ENCODE measurements around the gene GREB1L.

The GREB1L gene

DNA sequence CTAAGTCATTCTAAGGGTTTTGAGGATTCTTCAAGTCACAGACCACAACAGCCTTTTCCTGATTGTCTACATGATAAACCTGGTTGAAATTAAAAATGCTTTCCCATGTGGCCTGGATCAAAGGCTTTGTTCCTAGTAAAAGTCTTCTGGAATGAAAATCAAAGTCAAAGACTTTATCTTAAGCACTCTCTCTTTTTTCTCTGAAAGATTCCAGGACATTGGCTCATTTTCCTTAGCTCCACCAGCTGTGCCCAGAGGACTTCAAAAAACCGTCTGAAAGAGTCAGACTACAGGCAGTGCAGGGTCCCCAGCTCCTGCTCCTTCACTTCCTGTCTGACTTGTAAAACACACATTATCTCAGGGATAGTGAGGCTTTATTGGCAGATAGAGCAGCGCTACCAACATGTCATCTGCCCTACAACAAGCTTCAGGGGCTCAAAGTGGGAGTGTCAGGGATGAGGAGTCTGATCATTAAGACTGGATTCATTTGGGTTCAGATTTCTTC lies 210.3 kb downstream of the GREB1L start:
- no peak for DNase-seq

DNA sequence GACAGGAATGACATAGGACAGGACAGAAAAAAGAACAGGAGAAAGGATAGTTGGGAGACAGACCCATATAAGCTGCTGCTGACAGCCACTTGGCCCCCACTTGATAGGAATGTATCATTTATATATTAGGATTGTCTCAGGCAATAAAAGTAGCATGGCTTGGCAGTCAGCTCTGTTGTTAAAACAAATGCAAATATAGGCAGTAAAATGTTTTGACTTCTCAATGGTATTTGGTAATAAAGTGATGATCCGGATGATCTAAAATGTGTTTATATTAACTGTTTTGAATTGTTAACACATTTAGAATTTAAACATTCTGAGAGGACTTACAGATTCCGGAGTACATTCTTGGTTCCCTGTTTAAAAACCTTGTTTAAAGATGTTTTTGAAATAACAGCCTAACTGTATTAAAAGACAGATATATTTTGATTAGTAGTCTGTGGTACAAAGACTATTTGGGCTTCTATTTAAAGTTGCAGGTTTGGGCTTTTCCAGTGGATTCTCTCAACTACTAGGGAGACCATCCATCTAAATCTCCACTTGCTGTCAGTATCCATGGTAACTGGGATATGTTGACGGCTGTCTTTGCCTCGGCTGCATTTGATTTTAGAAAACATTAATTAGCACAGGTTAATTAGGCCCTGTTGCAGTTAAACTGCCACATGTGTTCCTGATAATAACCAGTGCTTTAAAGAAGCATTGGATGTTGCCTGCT lies 210.9 kb downstream of the GREB1L start:
- no peak for DNase-seq

DNA sequence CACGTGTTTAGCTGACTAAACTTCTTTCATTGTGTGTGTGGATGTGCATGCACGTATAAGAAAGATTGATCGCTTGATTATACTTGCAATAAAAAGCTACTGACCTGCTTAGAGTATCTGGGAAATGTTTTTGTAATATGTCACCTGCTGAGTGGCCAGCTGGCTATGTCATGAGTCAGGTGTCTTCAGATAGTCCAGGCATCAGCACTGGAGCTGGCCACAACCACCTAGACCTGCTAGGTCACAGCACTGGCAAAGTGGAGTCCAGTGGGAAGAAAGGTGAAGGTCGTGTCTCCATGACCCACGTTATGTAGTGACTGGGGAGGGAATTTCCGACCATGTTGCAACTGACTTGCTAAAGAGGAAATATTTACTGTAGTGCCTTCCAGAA lies 211.5 kb downstream of the GREB1L start:
- DNase-seq, result no peak

DNA sequence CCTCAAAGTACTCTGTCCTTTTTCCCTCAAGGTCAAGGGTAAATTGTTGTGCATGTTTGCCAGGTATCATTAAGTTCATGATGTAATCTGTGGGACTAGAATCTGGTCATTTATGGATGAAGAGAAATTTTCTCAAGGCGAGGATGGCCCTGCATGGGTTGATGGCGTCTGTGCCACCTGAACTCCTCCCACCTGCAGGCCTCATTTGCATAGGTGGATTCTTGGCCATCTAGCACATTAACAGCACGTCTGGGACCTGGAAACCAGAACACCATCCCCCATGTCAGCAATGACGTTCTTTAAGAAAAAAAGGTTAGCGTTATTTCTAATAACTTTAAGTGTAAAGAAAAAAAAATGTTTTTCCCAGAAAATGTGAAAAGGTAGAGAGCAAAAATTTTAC lies 212.7 kb downstream of the GREB1L start:
- DNase-seq, result no peak

DNA sequence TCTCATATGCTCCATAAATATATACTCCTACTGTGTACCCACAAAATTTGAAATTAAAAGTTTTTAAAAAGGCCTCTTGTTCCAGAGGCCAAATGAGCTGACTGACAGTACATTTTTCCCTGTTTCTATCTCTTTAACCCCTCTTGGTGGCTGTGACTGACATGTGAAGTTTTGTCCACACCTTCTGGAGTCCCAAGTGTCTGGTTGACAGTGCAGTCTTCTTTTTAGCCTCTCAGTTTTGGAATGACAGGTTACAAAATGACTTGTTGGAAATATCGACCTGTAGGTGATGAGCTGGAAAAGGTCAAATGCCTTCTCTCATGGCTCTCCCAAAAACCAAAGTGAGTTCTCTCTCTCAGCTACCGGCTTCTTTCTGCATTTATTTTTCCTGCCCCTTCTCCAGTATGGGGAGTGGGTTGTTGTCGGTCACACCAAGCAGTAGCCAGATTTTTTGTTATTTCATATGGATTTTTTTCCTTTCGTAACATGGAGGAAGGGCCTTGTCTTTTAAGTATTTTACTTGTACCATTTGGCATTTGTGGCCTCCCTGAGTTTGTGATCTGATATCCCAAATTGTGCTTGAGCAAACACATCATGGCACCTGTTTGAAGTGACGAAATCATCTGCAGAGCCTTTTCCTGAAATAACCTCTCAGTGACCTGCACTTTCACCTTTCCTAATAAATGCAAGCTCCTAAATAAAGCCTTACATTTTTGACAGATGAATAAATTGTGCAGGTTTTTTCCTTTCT lies 214.6 kb downstream of the GREB1L start:
- no peak for DNase-seq

DNA sequence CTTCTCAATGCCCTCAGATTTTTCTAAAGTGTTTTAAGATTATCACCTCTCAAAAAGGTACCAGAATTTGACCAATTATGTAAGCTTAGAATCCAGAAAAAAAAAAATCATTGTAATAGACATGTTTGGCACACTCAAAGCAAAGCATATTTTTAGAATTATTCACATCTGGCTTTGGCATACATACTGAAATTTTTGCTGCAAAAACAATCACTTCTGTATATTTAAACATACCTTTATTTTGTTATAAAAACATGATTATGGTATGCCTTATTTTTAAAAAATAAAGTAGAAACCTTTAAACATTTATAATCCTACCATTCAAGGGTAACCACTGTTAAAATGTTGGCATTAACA lies 215.1 kb downstream of the GREB1L start:
- DNase-seq, result no peak

DNA sequence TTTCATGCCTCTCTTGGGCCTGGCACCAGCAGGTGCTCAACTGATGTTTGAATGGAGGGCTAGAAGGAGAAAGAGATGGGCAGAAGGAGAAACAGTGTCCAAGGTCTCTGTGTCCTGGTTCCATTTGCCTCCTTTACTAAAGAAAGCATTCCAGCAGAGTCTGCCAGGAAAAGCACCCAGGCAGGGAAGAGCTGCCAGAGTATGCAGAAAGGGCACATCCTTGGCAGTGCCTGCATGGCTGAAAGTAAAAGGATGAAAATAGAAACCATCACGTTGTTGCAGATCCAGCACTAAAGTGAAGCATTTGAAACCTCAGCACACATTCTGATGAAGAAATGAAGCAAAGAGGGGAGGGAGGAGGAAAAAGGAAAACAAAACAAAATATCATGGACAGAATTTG lies 216.3 kb downstream of the GREB1L start:
- no peak for DNase-seq

DNA sequence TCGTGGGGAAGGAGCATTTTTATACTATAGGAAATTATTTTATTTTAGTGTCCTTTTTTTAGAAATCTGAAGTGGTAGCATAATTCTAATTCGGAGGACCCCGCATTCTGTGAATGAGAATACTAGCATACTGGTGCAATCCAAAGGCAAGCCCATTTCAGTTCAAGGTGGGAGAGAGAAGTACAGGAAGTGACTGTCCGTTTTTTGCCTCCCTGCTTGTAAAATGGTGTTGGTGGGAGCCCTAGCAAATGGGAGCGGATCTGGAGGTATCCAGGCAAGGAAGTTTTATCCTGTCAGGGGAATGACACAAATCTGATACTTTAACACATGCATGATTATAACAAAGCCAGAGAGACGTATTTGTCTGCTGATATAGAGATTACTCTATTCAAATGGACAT lies 216.8 kb downstream of the GREB1L start:
- no peak for DNase-seq

DNA sequence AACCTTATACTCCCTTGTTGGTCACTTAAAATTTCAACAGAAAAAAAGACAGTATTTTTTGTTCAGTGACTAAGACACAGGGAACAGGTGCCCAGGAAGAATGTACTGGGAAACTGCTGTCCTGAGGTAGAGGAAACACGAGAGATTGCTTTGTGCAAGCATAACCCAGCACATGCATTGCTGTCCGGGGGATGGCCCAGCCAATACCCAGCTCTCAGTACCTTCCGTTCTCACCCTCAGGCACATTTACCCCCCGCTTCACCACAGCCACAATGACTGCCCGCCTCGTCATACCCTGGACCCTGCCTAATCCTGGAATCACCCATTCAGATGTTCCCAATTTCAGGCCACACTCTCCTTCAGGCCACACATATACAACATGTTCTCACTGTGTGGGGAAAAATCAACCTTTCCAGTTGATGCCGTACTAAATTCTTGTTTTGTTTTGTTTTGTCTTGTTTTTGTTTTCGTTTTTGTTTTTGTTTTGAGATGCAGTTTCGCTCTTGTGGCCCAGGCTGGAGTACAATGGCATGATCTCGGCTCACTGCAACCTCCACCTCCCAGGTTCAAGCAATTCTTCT lies 217.8 kb downstream of the GREB1L start:
- no peak for DNase-seq

DNA sequence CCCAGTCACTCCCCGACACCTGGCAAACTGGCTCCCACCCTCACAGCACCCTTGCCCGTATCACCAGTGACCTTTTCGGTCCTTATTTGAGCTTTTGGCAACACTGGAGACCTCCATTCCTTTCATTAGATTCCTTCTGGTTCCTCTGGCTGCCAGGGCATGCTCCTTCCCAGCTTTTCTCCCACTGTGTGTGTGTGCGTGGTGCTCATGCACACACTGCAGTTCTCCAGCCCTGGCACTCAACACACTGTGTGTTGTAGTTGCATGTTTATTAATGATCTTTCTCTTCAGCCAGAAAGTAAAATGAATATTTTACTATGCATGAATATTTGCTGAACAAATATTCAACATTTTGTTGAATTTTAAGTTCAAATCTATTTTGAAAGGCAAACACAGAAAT lies 219.4 kb downstream of the GREB1L start:
- DNase-seq, result no peak

DNA sequence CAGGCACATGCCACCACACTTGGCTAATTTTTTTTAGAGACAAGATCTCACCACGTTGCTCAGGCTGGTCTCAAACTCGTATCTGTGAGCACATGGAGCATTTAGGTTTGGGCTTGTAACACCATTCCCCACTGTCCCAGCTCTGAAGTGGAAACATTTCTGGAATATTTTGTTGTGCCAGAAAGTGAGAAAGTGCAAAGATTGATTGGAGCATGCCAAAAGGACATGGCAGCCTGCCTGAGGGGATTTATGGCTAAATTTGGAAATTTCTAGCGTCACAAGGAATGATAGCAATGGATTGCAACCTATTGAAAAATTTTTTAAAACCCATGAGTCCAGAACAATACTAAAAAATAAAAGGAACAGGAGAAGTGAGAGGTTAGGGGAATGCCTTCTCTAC lies 221.7 kb downstream of the GREB1L start:
- DNase-seq, result no peak

DNA sequence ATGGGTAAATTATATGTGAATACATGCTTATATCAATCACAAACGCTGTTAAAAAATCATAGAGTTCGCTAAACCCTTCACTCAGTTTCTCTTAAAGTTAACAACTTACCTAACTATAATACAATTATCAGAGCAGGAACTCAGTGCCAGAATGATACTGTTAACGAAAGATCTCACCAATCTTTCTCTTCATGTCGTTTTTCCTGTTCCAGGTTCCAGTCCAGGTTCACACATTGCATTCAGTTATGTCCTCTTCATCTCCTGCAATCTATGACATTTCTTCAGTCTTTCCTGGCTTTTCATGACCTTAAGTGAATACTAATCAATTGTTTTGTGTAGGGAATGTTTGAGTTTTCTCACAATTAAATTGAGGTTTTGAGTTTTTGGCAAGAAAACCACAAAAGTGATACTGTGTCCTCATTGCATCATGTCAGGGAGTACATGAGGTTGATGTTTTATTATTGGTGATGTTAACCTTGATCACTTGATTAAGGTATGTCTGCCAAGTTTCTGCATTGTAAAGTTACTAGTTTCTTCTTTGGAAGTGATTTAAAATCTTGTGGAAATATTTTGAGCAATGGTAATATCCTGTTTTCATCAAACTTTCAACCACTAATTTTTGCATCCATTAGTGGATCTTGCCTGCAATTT lies 226.6 kb downstream of the GREB1L start:
- DNase-seq, result no peak

DNA sequence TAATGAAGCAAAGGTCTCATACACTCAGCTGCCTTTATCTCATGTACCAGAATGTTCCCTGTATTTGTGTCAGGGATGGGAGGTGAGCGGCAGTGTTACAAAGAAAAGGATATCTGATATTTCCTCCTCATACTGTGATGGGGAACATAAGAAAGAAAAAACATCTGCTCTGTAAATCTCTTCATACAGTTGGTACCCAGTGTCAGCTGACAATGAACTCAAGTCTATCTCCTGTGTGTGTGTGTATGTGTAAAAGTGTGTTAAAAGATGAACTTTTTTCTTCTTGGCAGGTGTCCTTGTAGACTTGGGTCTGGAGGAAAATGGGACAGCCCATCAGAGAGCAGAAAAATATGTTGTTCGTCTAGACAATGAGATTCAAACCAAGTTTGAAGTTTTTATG lies 230.7 kb downstream of the GREB1L start:
- DNase-seq, result no peak

DNA sequence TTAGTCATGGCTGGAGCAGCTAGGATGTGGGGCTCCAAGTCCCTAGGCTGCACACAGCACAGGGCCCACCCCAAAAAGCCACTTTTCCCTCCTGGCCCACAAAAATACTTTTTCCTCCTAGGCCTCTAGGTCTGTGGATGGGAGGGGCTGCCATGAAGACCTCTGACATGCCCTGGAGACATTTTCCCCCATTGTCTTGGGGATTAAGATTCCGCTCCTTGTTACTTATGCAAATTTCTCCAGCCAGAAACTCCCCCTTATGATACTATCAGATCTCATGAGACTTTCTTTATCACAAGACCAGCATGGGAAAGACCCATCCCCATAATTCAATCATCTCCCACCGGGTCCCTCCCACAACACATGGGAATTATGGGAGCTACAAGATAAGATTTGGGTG lies 232.6 kb downstream of the GREB1L start:
- no peak for DNase-seq

DNA sequence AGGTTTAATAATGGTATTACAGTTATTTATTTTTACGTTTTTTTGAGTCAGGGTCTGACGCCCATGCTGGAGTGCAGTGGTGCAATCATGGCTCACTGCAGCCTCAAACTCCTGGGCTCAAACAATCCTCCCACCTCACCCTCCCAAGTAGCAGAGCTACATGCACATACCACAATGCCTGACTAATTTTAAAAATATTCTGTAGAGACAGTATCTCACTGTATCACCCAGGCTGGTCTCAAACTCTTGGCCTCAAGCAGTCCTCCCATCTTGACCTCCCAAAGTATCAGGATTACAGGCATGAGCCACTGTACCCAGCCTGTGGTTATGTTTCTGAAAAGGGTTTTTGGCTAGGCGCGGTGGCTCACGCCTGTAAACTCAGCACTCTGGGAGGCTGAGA lies 237.7 kb downstream of the GREB1L start:
- no peak for DNase-seq

DNA sequence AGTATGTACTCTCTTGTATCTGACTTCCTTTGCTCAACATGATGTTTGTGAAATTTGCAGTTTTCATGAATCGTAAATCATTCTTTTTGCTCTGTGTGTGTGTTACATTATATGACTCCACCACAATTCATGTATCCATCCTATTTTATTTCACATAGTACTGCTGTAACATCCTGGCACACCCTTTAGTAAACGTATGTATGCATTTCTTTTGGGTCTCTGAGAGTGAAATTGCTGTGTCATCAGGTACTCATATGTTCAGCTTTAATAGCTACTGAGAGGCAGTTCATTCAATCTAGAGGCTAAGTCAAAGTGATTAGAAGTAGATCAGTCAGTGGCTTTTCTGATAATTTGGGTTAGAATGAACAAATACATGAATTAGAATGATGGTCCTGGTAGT lies 239.7 kb downstream of the GREB1L start:
- DNase-seq, result no peak

DNA sequence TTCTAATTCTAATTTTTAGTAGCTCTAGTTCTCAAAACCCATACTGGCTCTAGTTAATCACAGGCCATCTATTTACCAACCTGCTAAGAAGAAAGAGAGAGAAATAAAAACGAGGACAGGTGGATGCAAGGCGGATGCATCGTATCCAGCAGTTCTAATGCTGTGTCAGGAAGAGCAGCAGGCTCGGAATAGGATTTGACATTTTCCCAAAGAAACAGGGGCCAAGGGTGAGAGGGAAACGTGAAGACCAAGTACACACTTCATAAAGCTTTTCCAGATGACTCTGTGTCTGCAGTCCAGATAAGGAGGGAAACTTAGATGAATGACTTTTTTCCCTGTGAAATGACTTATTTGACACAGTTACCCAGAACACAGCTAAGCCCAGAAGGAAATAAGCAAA lies 241.0 kb downstream of the GREB1L start:
- no peak for DNase-seq

DNA sequence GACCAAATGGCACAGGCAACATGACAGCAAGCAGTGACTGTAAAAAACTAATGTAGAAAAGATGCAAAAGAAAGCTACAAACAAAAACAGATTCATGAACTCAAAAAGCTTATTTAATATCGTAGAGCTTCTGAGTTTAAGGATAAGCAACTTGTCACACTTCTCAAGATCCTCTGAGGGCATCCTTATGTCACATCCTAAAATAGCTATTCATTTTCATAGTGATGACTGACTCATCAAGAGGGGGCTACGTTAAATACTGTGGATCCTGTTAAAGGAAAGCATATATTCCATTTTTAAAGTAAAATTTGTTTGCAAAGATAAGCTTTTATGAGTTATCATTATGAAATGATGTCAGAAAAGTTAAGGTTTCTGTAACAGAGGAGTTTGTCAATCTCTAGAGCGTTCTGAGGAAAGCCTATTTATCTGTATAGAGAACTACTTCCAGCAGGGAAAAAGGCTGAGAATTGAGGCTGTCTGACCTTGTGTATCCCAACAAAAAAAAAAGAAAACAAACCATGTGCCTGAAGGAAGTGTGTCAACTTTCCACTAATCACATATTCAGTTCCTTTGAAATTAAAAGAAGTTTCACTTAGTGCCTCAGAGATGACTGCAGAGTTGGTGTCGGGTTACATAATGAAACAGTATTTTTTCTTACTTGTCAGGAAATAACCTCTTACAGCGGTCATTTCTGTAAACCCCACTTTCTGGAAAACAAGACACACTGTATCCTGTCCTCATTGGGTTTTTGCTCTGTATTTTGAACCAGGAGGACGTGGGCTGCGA lies 243.0 kb downstream of the GREB1L start:
- no peak for DNase-seq

DNA sequence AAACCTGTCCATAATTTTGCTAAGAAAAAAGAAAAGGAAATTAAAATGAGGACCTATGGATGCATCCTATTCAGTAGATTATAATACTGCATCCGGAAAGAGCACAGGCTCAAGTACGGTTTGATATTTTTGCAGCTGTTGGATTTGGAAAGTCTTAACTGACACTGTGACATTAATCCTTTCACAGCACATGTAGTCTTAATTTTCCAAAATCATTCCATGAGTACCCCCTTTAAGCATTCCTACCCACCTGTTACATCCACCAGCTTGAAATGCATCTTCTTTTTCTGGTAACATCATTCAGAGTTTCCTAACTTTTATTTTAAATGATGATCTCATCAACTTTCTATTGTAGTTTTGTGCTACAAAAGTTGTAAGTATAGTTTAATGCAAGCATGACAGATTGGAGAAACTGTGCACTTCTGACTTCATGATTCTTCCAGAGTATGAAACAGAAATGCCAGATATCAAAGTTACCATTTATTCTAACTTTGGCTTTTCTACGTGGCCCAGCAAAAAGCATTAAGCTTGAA lies 244.9 kb downstream of the GREB1L start:
- DNase-seq, result no peak

DNA sequence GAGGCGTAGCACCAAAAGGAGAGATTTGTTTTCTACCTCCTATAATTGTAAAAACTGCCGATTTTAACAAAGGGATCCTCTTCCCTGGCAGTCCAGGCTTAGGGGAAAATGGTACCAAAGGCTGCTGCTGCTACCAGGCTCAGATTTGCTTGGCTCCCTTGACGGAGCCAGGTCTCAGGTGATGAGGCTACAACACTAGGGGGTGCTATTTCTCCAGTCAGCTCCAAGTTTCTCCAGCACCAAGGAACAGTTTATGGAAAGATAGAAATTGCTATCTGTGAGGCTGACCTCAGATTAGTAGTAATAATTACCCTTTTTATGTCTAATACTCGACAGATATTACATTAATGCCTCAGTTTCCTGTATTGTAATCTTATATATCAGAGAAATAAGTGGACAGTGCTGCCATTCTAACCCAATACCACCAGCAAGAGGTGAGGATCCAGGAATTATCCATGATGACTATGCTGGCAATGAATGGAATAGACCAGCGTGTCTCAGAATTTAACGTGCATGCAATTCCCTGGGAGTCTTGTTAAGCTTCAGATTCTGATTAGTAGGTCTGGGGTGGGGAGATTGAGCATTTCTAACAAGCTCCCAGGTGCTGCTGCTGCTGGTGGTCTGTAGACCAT lies 247.2 kb downstream of the GREB1L start:
- DNase-seq, result peak in 1 of 2 donors; percentile 14

DNA sequence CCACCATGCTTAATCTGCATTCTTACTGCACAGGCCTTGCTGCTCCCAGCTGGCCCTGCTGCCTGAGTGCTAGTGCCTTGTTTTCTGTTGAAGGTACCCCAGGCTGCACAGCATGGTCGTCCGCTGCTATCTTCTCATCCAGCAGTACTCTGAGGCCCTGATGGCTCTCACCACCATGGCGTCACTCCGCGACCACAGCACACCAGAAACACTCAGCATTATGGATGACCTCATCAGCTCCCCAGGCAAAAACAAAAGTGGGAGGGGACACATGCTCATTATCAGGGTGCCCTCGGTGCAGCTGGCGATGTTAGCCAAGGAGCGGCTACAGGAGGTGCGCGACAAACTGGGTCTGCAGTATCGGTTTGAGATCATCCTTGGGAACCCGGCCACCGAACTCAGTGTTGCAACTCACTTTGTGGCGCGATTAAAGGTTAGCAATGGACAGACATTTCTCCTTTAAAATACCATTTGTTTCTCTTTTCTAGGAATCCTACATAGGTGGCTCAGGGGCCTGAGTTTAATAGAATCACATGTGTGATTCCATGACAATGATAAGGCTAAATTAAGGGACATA lies 248.0 kb downstream of the GREB1L start:
- no peak for DNase-seq

DNA sequence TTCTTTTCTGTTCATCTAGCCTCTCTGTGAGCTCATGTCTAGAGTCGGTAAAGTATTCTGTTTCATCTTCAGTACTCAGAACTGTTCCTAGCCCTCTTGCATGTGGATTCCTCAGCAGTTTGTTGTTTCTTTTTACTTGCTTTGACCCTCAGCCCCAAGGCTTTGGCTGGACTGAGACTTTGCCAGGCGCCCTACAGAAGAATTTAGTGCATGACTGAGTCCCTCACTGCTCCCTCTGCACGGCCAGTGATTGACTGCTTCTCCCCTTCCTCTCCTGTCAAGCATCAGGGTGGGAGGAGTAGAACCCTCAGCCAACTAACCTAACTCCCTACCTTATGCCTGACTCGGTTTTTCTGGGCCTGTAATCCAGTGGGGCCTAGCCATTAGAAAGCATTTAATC lies 248.7 kb downstream of the GREB1L start:
- no peak for DNase-seq
